ENCODE results near the gene PRPF19. TPM values are rescaled to one million over a fixed set of nuclear protein-coding genes. Genes with fewer than 3 reads are reported as not detected.

PRPF19 gene
- total RNA-seq, 1 donor from 2014 or later, result 34.5 TPM

DNA sequence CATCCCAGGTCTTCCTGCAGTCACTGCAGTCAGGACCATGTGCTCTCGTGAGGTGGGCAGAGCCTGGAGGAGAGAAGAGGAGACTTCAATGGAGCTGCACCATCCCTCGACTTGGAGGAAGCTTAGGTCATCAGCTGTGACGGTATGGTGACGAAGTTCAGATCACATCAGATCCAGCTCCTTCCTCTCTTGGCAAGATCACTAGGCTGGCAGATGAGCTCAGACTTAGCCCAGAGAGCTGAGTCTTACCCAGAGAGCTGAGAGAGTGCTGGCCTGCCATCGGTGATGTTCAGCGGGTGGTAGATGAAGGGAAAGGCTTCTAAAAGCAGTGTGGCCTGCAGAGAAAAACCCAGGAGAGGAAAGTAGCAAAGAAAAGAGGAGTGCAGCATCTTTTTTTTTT lies 47.4 kb upstream of the PRPF19 start:
- Mint-ChIP-seq H3K36me3 (no peaks in the 10 kb centered on the region), H3K27ac (no peak overlapping the region), H3K27me3 (ENCODE audit: insufficient read depth, low read depth) (peaks cover 31% of the 10 kb centered on the region), H3K4me1 (peaks cover 19% of the 10 kb centered on the region), H3K4me3 (no peak overlapping the region), H3K9me3 (no peaks in the 10 kb centered on the region)
- Histone ChIP-seq H2AFZ (replicated peaks) (no peak overlapping the region), H3K4me1 (peaks cover 9% of the 10 kb centered on the region), H3K9ac (no peak overlapping the region), H3K36me3 (no peaks in the 10 kb centered on the region), H3K9me3 (ENCODE audit: low read depth) (no peaks in the 10 kb centered on the region), H3F3A (ENCODE audit: low read depth) (peaks cover 16% of the 10 kb centered on the region), H3K4me2 (no peak overlapping the region), H4K20me1 (ENCODE audit: low read depth) (no peaks in the 10 kb centered on the region), H3K27ac (no peak overlapping the region), H3K27me3 (peaks cover 42% of the 10 kb centered on the region), H3K79me2 (ENCODE audit: low read depth) (no peaks in the 10 kb centered on the region), H3K4me3 (no peak overlapping the region)
- no peak for DNase-seq (ENCODE audit: low spot score)
- TF ChIP-seq, protein P1, sequence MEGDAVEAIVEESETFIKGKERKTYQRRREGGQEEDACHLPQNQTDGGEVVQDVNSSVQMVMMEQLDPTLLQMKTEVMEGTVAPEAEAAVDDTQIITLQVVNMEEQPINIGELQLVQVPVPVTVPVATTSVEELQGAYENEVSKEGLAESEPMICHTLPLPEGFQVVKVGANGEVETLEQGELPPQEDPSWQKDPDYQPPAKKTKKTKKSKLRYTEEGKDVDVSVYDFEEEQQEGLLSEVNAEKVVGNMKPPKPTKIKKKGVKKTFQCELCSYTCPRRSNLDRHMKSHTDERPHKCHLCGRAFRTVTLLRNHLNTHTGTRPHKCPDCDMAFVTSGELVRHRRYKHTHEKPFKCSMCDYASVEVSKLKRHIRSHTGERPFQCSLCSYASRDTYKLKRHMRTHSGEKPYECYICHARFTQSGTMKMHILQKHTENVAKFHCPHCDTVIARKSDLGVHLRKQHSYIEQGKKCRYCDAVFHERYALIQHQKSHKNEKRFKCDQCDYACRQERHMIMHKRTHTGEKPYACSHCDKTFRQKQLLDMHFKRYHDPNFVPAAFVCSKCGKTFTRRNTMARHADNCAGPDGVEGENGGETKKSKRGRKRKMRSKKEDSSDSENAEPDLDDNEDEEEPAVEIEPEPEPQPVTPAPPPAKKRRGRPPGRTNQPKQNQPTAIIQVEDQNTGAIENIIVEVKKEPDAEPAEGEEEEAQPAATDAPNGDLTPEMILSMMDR (IDR thresholded peaks at IDR 0.05), result no peak
- TF ChIP-seq EZH2phosphoT487 (IDR thresholded peaks at IDR 0.05) (no peak), EZH2 (IDR thresholded peaks at IDR 0.05) (no peak)

DNA sequence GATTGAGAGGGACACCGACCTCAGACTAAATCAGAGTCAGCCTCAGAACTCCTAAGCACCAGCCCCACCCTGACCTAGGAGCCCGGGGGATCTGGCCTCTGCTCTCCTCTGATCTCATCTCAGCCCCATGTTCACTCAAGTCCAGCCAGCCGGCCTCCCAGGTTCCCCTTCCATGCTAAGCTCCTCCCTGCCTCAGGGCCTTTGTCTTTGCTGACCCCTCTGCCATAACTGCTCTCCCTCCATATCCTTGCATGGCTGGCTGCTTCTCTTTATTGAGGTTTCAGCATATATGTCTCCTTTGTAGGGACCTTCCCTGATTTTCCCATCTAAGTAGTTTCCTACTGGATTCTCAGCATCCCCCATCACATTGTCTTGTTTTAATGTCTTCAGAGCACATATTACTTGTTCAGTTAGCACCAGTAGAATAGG lies 46.4 kb upstream of the PRPF19 start:
- H3K4me3 Mint-ChIP-seq, result peak overlapping the region; percentile 13
- H2AFZ ChIP-seq (replicated peaks), result no peak overlapping the region
- no peak for DNase-seq (ENCODE audit: low spot score)

DNA sequence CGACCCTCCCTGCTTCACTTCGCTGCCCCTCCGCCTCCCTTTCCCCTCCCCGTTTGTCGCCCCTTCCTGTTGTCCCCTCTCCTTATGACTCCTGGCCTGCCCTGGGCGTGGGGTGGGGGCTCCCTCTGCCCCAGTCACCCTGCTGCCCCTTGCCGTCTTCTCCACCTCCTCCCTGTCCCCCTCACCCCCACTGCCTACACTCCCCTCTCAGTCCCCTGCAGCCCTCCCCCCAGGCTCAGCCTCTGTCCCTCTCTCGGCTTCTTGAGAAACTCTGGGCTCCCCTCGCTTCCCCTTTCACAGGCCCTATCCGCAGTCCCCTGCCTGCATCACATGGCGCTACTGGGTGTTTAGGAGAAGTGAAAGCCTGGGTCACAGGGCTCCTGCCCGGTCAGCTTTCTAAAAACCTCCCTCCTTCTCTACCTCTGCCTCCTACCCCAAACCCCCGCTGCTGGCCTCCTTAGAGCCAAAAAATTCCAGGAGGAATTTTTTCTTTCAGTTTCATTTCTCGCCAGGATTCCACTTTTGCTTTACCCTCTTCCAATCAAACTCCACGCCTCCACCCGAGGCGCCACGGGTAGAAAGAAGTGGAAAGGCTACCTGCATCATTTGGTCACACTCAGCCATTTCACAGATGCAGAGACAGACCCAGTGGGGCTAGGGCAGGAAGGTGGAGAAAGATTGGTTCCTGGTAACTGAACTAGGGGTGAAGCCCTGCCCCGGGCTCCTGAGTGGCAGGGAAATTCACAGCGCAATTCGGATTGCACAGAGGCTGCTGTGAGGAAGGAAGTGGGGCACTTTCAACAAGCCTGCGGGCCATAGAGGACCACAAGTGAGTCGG lies 45.7 kb upstream of the PRPF19 start, which contains the start of gene SLC15A3:
TSS of gene SLC15A3 (minus strand) at position 273 of the 838 bp plus-strand sequence. CDS start 625 bp downstream, outside the sequence.
- DNase-seq (ENCODE audit: low spot score), result peak; percentile 49
- H3K27ac Mint-ChIP-seq, result peak within 1 kb of the TSS; percentile 44
- peaks cover 35% of the 10 kb centered on the region for H3K27me3 Mint-ChIP-seq (ENCODE audit: insufficient read depth, low read depth)

More for the DNA sequence above, 46.4 kb upstream of the PRPF19 start:
- Histone ChIP-seq H3K9ac (no peak overlapping the region), H3K79me2 (ENCODE audit: low read depth) (no peaks in the 10 kb centered on the region), H3K36me3 (no peaks in the 10 kb centered on the region), H3K9me3 (ENCODE audit: low read depth) (no peaks in the 10 kb centered on the region), H3K27me3 (peaks cover 46% of the 10 kb centered on the region), H3K4me2 (peak overlapping the region; percentile 72), H3K4me1 (peaks cover 19% of the 10 kb centered on the region), H3K4me3 (no peak overlapping the region), H3K27ac (no peak overlapping the region), H4K20me1 (ENCODE audit: low read depth) (no peaks in the 10 kb centered on the region), H3F3A (ENCODE audit: low read depth) (peaks cover 16% of the 10 kb centered on the region)
- H3K27ac Mint-ChIP-seq, result no peak overlapping the region
- H3K27me3 Mint-ChIP-seq (ENCODE audit: insufficient read depth, low read depth), result peaks cover 32% of the 10 kb centered on the region
- TF ChIP-seq, protein P1 (IDR thresholded peaks at IDR 0.05), result no peak
- TF ChIP-seq EZH2phosphoT487 (IDR thresholded peaks at IDR 0.05), result no peak
- TF ChIP-seq EZH2 (IDR thresholded peaks at IDR 0.05), result no peak
- no peaks in the 10 kb centered on the region for H3K9me3 Mint-ChIP-seq
- H3K4me1 Mint-ChIP-seq, result peaks cover 29% of the 10 kb centered on the region
- no peaks in the 10 kb centered on the region for H3K36me3 Mint-ChIP-seq

More for the DNA sequence above, 45.7 kb upstream of the PRPF19 start, which contains the start of gene SLC15A3:
- Histone ChIP-seq H3K9ac (no peak within 1 kb of the TSS), H3K36me3 (no peaks in the 10 kb centered on the region), H3K4me3 (peak within 1 kb of the TSS; percentile 33), H3K27ac (no peak within 1 kb of the TSS), H4K20me1 (ENCODE audit: low read depth) (no peaks in the 10 kb centered on the region), H3K4me1 (peaks cover 22% of the 10 kb centered on the region), H3F3A (ENCODE audit: low read depth) (peaks cover 16% of the 10 kb centered on the region), H3K4me2 (peak within 1 kb of the TSS; percentile 72), H2AFZ (replicated peaks) (peak within 1 kb of the TSS; percentile 90), H3K9me3 (ENCODE audit: low read depth) (no peaks in the 10 kb centered on the region), H3K27me3 (peaks cover 46% of the 10 kb centered on the region), H3K79me2 (ENCODE audit: low read depth) (no peaks in the 10 kb centered on the region)
- TF ChIP-seq, protein P1 (IDR thresholded peaks at IDR 0.05), result no peak
- TF ChIP-seq EZH2 (IDR thresholded peaks at IDR 0.05) (no peak), EZH2phosphoT487 (IDR thresholded peaks at IDR 0.05) (no peak)
- Mint-ChIP-seq H3K4me3 (peak within 1 kb of the TSS; percentile 55), H3K4me1 (peaks cover 33% of the 10 kb centered on the region), H3K36me3 (no peaks in the 10 kb centered on the region), H3K9me3 (no peaks in the 10 kb centered on the region)

Measured in neural progenitor cell (in vitro differentiated cells).